Panc1 (cell line): ENCODE measurements around the gene NCLN.

Experiments used
- CTCF ChIP-seq: fragments of 450-650 bp; IDR thresholded peaks from 2 replicates; pipeline ENCODE4 v1.5.1; 2017; ENCODE audit warnings: mild to moderate bottlenecking
- POLR2AphosphoS5 ChIP-seq: IDR thresholded peaks from 2 replicates; pipeline ENCODE4 v1.6.1; 2012; ENCODE audit warnings: mild to moderate bottlenecking, low read depth, low read length, moderate library complexity
- REST ChIP-seq, 2 experiments: IDR thresholded peaks; 2 replicates each; pipeline ENCODE4 v1.6.1; 2011 to 2012; ENCODE audit warnings: low read depth in 2 of 2, control low read depth in 1 of 2, low read length in 1 of 2, mild to moderate bottlenecking in 1 of 2, moderate library complexity in 1 of 2; ENCODE audit not compliant: insufficient read depth in 1 of 2
- TCF7L2 ChIP-seq: IDR thresholded peaks from 2 replicates; pipeline ENCODE4 v1.6.1; 2011; ENCODE audit warnings: mild to moderate bottlenecking, low read depth, low read length, inconsistent platforms

GRCh38 chr19:3198901-3199700 lies 13.4 kb downstream of the NCLN start:
- TF ChIP-seq CTCF (no peak), REST (IDR thresholded peaks at IDR 0.05; ENCODE audit: insufficient read depth in 1 of 2, low read depth in 2 of 2, low read length in 1 of 2) (no peak), POLR2AphosphoS5 (no peak), TCF7L2 (no peak)
